Karpas-422 (cell line): ENCODE data around the gene STUM. TPM values are rescaled to one million over a fixed set of nuclear protein-coding genes. Genes with fewer than 3 reads are reported as not detected.

Experiments used
- DNase-seq: peaks from one replicate; pipeline ENCODE4 v3.0.0-alpha.2; 2015
- H2AFZ ChIP-seq: fragments of 200-600 bp; sonication (generic); 2 replicates; pipeline ENCODE4 v1.6.1; 2014; ENCODE audit warnings: antibody characterized with exemption, low read length, mixed read lengths
- H3K27ac ChIP-seq: fragments of 200-600 bp; sonication (generic); 2 replicates; pipeline ENCODE4 v1.5.1; 2014; ENCODE audit warnings: mild to moderate bottlenecking, low read length, moderate library complexity
- H3K27me3 ChIP-seq: fragments of 200-600 bp; sonication (generic); 2 replicates; pipeline ENCODE4 v1.6.1; 2014; ENCODE audit warnings: low read length, mixed read lengths
- H3K36me3 ChIP-seq: fragments of 200-600 bp; sonication (generic); 2 replicates; pipeline ENCODE4 v1.6.1; 2014; ENCODE audit warnings: low read length, mixed read lengths; ENCODE audit not compliant: insufficient read depth
- H3K4me1 ChIP-seq: fragments of 200-600 bp; sonication (generic); 2 replicates; pipeline ENCODE4 v1.6.1; 2014; ENCODE audit warnings: mild to moderate bottlenecking, low read length, mixed read lengths
- H3K4me2 ChIP-seq: fragments of 200-600 bp; sonication (generic); 2 replicates; pipeline ENCODE4 v1.6.1; 2014; ENCODE audit warnings: low read length, low read depth, mild to moderate bottlenecking; ENCODE audit not compliant: poor library complexity, severe bottlenecking
- H3K4me3 ChIP-seq: fragments of 200-600 bp; sonication (generic); 2 replicates; pipeline ENCODE4 v1.5.1; 2014; ENCODE audit warnings: mild to moderate bottlenecking, antibody characterized with exemption, low read length, mixed read lengths
- H3K79me2 ChIP-seq: fragments of 200-600 bp; sonication (generic); 2 replicates; pipeline ENCODE4 v1.6.1; 2014; ENCODE audit warnings: mild to moderate bottlenecking, low read length, mixed read lengths
- H3K9ac ChIP-seq: fragments of 200-600 bp; sonication (generic); 2 replicates; pipeline ENCODE4 v1.6.0; 2014; ENCODE audit warnings: low read length
- H3K9me2 ChIP-seq: fragments of 200-600 bp; sonication (generic), shearing (Covaris generic); replicated peaks from 2 replicates; pipeline ENCODE4 v1.6.0; 2014; ENCODE audit warnings: mild to moderate bottlenecking, low read length, moderate library complexity; ENCODE audit not compliant: insufficient read depth
- H3K9me3 ChIP-seq: fragments of 300-700, 200-600 bp; sonication (generic); 2 replicates; pipeline ENCODE4 v1.6.1; 2014; ENCODE audit warnings: low read length, mixed read lengths
- H4K20me1 ChIP-seq: fragments of 200-600 bp; sonication (generic); 2 replicates; pipeline ENCODE4 v1.6.1; 2014; ENCODE audit warnings: mild to moderate bottlenecking, antibody characterized with exemption, low read length, low read depth; ENCODE audit not compliant: insufficient read depth
- total RNA-seq: library from RNA; depleted of rRNA; stranded (reverse); fragments of >200 nt; shearing (Covaris generic); gene quantifications from 2 replicates; pipeline ENCODE4 v1.2.3, GENCODE V29; 2014; ENCODE audit warnings: low replicate concordance

STUM gene
- total RNA-seq, 1 experiment from 2014 or later: 0.15 TPM

DNA sequence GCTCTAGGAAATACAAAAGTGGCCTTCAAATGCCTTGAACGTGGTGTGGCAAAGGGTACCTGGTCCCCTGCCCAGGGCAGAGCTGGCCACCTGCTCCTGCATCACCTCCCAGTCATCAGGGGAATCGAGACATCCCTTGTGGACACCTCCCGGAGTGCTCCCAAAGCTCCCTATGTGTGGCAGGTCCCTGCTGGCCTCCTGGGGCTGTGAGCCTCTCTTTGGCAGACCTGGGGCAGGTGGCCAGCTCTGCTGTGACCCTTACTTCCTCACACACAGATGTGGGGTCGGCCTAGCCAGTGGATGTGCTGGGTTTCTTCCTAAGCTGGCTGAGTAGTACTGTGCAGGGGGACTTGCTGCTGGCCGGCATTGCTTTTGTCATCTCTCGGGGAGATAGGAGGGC lies 104.0 kb downstream of the STUM start:
- H4K20me1 ChIP-seq: peaks cover under 1% of the 10 kb centered on the region; the same call in 1 of the 2 replicates
- H3K27me3 ChIP-seq: no peaks in the 10 kb centered on the region
- DNase-seq: no peak
- H3K9me3 ChIP-seq: no peaks in the 10 kb centered on the region
- H3K4me2 ChIP-seq: no peak overlapping the region
- peaks cover 18% of the 10 kb centered on the region for H3K36me3 ChIP-seq
- no peaks in the 10 kb centered on the region for H3K9me2 ChIP-seq
- no peak overlapping the region for H3K9ac ChIP-seq
- H3K79me2 ChIP-seq: peaks cover 49% of the 10 kb centered on the region
- H3K27ac ChIP-seq: no peak overlapping the region
- H2AFZ ChIP-seq: no peak overlapping the region
- H3K4me1 ChIP-seq: no peaks in the 10 kb centered on the region
- H3K4me3 ChIP-seq: no peak overlapping the region; the same call in 1 of the 2 replicates

DNA sequence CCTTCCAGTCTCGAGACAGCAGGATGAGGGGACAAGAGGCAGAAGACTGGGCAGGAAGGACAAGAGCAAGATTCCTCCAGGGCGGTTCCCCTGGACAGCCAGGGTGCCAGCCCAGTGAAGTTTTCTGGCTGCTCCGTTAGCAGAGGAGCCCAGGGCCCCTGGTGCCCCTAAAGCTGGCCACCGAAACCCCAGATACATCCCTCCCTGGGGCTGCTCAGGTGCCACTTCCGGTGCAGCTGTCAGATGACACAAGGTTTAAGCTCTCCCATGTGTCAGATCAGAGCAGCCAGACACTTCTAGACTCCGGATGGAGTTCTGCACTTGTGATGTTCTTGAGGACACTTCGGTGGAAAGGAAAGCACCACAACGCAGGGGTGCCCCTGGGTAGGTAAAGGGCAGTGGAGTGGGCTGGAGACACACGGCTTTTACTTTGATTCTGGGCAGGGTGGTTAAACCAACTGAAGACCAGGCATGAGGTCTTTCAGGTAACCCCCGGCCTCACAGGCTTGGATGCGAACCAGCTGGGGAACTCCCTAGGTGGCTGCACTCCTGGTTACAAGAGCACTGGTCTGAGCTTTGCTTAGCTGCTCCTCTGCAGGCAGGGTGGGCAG lies 104.9 kb downstream of the STUM start:
- Histone ChIP-seq H3K36me3 (peaks cover 10% of the 10 kb centered on the region; the same call in 1 of the 2 replicates), H3K27me3 (no peaks in the 10 kb centered on the region), H3K9ac (no peak overlapping the region), H3K9me2 (no peaks in the 10 kb centered on the region), H3K27ac (no peak overlapping the region), H3K4me2 (no peak overlapping the region), H3K4me1 (no peaks in the 10 kb centered on the region), H2AFZ (no peak overlapping the region), H3K4me3 (peak overlapping the region; percentile 63), H4K20me1 (peaks cover 4% of the 10 kb centered on the region; the same call in 1 of the 2 replicates), H3K9me3 (no peaks in the 10 kb centered on the region), H3K79me2 (peaks cover 55% of the 10 kb centered on the region)
- peak; percentile 89 for DNase-seq

DNA sequence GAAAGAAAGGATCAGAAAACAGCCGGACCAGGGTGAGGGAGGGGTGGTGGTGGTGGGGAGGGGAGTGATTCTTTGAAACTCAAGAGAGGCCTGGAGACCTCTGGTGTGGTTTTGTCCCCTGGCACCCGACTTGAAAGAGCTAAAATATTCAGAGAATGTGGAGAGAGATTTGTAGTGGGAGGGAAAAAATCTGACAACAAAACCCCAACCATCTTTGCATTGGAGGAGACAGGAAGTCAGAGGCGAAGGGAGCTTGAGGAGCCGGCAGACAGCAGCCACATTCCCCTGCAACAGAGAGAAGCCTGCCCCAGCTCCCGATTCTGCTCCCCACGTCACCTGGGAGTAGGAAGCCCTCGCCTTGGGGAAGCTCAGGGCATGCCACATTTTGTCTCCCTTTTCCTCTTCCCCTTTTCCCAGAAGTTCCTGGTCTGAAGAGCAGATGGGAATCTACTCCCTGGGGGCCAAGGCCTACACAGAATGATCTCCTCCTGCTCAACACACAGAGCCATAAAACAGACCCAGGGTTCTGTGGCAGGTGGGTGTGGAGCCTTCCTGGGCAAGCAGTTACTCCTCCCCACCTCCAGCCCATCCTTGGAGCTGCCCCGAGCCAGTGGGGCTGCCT lies 105.6 kb downstream of the STUM start:
- no peak overlapping the region for H2AFZ ChIP-seq
- no peak overlapping the region for H3K4me2 ChIP-seq
- no peaks in the 10 kb centered on the region for H3K9me2 ChIP-seq
- H4K20me1 ChIP-seq: peaks cover 4% of the 10 kb centered on the region; the same call in 1 of the 2 replicates
- peak; percentile 75 for DNase-seq
- H3K4me1 ChIP-seq: no peaks in the 10 kb centered on the region
- no peaks in the 10 kb centered on the region for H3K9me3 ChIP-seq
- no peaks in the 10 kb centered on the region for H3K27me3 ChIP-seq
- no peak overlapping the region for H3K9ac ChIP-seq
- H3K36me3 ChIP-seq: peaks cover 3% of the 10 kb centered on the region; the same call in 1 of the 2 replicates
- no peak overlapping the region for H3K27ac ChIP-seq
- H3K79me2 ChIP-seq: peaks cover 55% of the 10 kb centered on the region
- peak overlapping the region; percentile 63 for H3K4me3 ChIP-seq

DNA sequence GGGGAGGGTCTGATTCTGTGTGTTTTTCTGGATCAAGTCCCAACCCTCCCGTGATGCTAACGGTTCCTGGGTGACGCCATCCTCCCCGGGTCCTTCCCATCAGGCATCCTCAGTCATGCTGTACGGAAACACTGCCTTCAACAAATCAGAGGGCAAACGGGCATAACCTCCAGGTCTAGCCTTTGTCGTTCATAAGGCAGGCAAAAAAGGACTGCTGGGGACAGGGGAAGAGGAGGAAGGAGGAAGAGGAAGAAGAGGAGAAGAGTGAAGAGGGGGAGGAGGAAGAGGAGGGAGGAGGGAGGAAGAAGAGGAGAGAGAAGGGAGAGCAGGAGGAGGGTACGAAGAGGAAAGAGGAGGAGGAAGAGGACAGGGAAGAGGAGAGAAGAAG lies 106.1 kb downstream of the STUM start:
- H3K79me2 ChIP-seq: peaks cover 56% of the 10 kb centered on the region
- H4K20me1 ChIP-seq: peaks cover 4% of the 10 kb centered on the region; the same call in 1 of the 2 replicates
- no peaks in the 10 kb centered on the region for H3K36me3 ChIP-seq
- H3K27me3 ChIP-seq: no peaks in the 10 kb centered on the region
- H3K27ac ChIP-seq: no peak overlapping the region
- H3K4me3 ChIP-seq: peak overlapping the region; percentile 63
- no peaks in the 10 kb centered on the region for H3K4me1 ChIP-seq
- H3K9me3 ChIP-seq: no peaks in the 10 kb centered on the region
- H3K9me2 ChIP-seq: no peaks in the 10 kb centered on the region
- H3K4me2 ChIP-seq: no peak overlapping the region
- DNase-seq: peak; percentile 64
- no peak overlapping the region for H3K9ac ChIP-seq
- no peak overlapping the region for H2AFZ ChIP-seq

DNA sequence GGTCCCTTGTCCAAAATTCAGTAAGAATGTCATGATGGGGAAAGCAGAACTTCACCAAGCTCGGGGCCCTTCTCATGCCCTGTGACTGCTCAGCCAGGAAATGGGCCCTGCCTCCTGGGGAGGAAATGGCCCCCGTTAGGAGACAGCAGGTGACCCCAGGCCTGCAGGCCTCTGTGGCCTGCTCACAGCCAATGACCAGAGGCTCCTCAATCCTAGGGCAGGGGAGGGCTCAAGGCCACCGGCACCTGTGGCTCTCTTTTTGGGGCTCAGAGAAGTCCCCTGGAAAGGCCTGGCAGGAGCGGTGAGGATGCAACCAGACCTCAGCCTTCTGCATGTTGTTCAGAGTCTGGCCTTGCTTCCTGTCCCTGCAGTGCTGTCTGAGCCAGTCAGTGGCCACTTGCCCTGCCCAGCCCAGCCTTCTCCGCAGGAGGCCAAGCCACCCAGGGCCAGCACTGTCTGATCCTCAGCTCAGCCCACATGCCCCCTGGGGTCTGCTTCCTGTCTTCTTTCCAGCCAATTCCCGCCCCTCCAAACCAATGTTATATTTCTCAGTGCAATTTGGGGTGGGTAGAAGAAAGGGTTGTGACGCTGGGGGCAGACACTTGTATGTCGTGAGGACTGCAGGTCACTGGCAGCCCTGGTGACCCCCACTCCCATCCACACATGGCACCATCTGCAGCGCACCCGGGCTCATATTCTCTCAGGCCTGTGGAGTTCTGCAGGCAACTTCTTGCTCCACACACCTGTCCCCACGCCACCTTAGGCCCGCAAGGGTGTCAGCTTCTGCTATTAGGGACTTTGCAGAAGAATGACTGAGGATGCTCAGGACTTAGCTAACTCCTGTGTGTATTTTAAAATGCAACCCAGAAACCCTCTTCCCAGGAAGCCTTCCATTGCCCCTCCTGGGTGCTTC lies 106.9 kb downstream of the STUM start:
- Histone ChIP-seq H3K9ac (no peak overlapping the region), H3K4me1 (no peaks in the 10 kb centered on the region), H3K9me2 (no peaks in the 10 kb centered on the region), H3K36me3 (no peaks in the 10 kb centered on the region), H3K79me2 (peaks cover 64% of the 10 kb centered on the region), H4K20me1 (peaks cover 4% of the 10 kb centered on the region; the same call in 1 of the 2 replicates), H3K9me3 (no peaks in the 10 kb centered on the region), H3K4me2 (no peak overlapping the region), H3K27ac (no peak overlapping the region), H3K4me3 (peak overlapping the region; percentile 63), H3K27me3 (no peaks in the 10 kb centered on the region), H2AFZ (no peak overlapping the region)
- peak; percentile 85 for DNase-seq

DNA sequence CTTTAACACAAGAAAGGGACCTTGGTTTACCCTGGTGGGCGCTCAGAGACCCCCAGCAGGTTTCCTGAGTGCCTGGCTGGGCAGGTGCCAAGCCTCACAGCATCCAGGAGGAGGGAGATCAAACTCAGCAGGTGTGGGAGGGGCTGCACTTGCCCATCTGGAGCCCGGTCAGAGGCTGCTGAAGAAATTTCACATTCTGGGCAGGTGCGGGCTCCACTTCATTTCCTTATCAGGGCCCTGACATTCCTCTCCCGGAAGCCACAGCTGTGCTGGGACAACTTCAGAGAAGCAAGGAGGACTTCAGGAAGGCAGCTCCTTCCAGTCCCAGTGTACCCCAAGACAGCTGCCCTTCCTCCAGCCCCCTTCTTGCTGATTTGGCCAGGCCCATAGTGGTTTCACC lies 107.6 kb downstream of the STUM start:
- Histone ChIP-seq H3K4me1 (no peaks in the 10 kb centered on the region), H3K4me3 (peak overlapping the region; percentile 63), H3K4me2 (no peak overlapping the region)

DNA sequence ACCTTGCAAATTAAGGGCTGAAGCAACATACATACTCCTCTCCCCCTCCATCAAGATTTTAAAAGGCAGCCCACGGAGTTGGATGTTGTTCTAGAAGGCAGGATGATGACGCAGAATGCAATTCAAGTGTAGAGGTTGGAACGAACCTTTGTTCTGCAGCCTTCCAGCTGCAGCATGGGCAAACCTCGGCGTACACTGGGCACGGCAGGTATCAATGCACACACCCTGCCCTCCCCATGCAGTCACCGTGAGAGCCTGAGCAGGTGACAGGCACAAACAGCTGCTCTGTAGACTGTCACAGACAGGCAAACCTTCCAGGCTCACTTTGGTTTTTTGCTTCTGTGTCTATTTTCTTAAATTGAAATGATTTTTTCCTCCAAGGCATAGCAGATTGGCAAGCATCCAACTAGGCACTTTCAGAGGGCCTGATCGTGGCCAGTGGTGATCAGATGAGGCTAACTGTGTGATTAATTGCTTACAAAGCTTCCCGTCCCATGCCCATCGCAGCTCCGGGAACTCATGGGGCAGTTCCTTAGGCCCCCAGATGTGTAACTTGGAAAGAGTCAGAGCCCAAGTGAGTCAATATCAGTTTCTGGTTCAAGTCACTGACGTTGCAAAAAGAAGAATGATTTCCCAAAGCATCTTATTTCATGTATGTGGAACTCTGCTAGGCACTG lies 108.2 kb downstream of the STUM start:
- Histone ChIP-seq H3K27me3 (no peaks in the 10 kb centered on the region), H3K9ac (no peak overlapping the region), H3K9me3 (no peaks in the 10 kb centered on the region), H2AFZ (no peak overlapping the region), H4K20me1 (peaks cover 4% of the 10 kb centered on the region; the same call in 1 of the 2 replicates), H3K4me3 (peak overlapping the region; percentile 63), H3K9me2 (no peaks in the 10 kb centered on the region), H3K4me2 (no peak overlapping the region), H3K36me3 (peaks cover 8% of the 10 kb centered on the region), H3K27ac (no peak overlapping the region), H3K4me1 (no peaks in the 10 kb centered on the region), H3K79me2 (peaks cover 76% of the 10 kb centered on the region)
- DNase-seq: peak; percentile 79

More for the DNA sequence above, 107.6 kb downstream of the STUM start:
- H3K9me3 ChIP-seq: no peaks in the 10 kb centered on the region
- no peak overlapping the region for H3K27ac ChIP-seq
- peaks cover 4% of the 10 kb centered on the region; the same call in 1 of the 2 replicates for H4K20me1 ChIP-seq
- peaks cover 71% of the 10 kb centered on the region for H3K79me2 ChIP-seq
- peaks cover 2% of the 10 kb centered on the region; the same call in 1 of the 2 replicates for H3K36me3 ChIP-seq
- no peaks in the 10 kb centered on the region for H3K9me2 ChIP-seq
- no peak overlapping the region for H2AFZ ChIP-seq
- H3K27me3 ChIP-seq: no peaks in the 10 kb centered on the region
- DNase-seq: peak; percentile 70
- no peak overlapping the region for H3K9ac ChIP-seq
